ENCODE measurements around the gene MCC. TPM values are rescaled to one million over a fixed set of nuclear protein-coding genes. Genes with fewer than 3 reads are reported as not detected.

The MCC gene
- polyA plus RNA-seq, 2 of the 4 experiments (the other 2 are of a cell fraction): 0.09 to 0.10 TPM

DNA sequence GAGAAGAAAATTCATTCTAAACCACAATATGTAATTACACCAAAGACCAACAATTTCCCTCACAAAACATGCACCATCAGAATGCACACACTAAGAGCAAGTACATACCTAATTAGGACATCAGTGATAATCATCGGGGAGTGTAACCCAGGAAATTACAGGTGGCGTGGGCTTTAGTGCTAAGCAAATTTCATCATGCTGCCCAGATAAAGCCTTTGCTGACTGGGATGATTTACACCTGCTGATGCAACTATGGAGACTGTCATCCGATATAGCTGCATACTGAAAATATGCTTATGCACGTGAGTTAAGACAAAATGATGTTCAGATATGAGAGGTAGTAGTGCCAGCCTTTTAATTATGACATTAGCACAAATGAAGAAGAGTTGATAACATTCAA is 388.4 kb downstream of the MCC start:
- TF ChIP-seq ZSCAN20 (CRISPR knock-in tag; IDR thresholded peaks at IDR 0.05): no peak
- TF ChIP-seq JUNB (IDR thresholded peaks at IDR 0.05): no peak
- no peak for TF ChIP-seq PHF8 (IDR thresholded peaks at IDR 0.05; ENCODE audit: borderline replicate concordance, low read depth)
- TF ChIP-seq, protein P1, sequence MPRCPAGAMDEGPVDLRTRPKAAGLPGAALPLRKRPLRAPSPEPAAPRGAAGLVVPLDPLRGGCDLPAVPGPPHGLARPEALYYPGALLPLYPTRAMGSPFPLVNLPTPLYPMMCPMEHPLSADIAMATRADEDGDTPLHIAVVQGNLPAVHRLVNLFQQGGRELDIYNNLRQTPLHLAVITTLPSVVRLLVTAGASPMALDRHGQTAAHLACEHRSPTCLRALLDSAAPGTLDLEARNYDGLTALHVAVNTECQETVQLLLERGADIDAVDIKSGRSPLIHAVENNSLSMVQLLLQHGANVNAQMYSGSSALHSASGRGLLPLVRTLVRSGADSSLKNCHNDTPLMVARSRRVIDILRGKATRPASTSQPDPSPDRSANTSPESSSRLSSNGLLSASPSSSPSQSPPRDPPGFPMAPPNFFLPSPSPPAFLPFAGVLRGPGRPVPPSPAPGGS (IDR thresholded peaks at IDR 0.05): no peak
- no peak for TF ChIP-seq SMC3 (IDR thresholded peaks at IDR 0.05)
- TF ChIP-seq HDAC2 (IDR thresholded peaks at IDR 0.05): no peak
- TF ChIP-seq, protein P2, sequence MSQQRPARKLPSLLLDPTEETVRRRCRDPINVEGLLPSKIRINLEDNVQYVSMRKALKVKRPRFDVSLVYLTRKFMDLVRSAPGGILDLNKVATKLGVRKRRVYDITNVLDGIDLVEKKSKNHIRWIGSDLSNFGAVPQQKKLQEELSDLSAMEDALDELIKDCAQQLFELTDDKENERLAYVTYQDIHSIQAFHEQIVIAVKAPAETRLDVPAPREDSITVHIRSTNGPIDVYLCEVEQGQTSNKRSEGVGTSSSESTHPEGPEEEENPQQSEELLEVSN (IDR thresholded peaks at IDR 0.05; ENCODE audit: borderline replicate concordance, low read depth): no peak
- no peak for TF ChIP-seq NFE2L2 (conservative IDR thresholded peaks at IDR 0.05; ENCODE audit: low read length)
- TF ChIP-seq HMGXB4 (CRISPR knock-in tag; IDR thresholded peaks at IDR 0.05; ENCODE audit: borderline replicate concordance): no peak
- ATAC-seq (no peak), DNase-seq (ENCODE audit: low read depth in 1 of 2, low spot score in 1 of 2) (no peak), FAIRE-seq (no peak)
- no peak overlapping the region for H3K4me2 ChIP-seq
- H3K9me3 ChIP-seq: no peaks in the 10 kb centered on the region
- H3K4me1 ChIP-seq: no peaks in the 10 kb centered on the region
- POLR2A ChIA-PET: no interaction called here
- 54% methylated on average over 4 of the region's 4 CpGs for WGBS (ENCODE audit: missing lambda C conversion rate)
- no peak overlapping the region for H3K4me3 ChIP-seq
- H3K27ac ChIP-seq: no peak overlapping the region
- CTCF ChIA-PET: no interaction called here

DNA sequence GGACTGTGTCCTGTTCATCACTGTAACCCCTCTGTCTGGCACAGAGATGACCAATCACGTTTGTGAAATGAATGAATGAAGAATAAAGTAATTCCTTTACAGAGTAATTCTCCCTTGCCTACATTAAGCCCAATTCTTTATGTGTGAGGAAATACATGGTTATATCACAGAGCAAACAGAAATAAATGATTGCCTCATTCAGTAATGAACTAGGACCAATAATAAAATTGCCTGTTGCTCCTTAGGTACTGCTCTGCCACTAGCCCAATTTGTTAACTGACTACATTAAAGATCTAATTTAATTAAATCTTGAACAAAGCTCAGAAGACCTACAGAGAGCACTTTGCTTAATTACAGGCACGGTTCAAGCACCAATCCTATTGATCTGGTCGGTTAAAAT is 389.9 kb downstream of the MCC start:
- Histone ChIP-seq H3K4me1 (no peaks in the 10 kb centered on the region), H3K27ac (no peak overlapping the region), H3K9me3 (no peaks in the 10 kb centered on the region), H3K4me3 (no peak overlapping the region), H3K4me2 (no peak overlapping the region)
- ATAC-seq (no peak), DNase-seq (ENCODE audit: low read depth in 1 of 2, low spot score in 1 of 2) (no peak), FAIRE-seq (no peak)
- POLR2A ChIA-PET: no interaction called here
- CTCF ChIA-PET: no interaction called here
- TF ChIP-seq CHD2 (IDR thresholded peaks at IDR 0.05; ENCODE audit: low read length, partially characterized antibody) (no peak), SREBF2 (IDR thresholded peaks at IDR 0.05) (no peak), ZC3H11A (IDR thresholded peaks at IDR 0.05) (no peak), NR3C1 (IDR thresholded peaks at IDR 0.05) (no peak), HOXB5 (CRISPR knock-in tag; IDR thresholded peaks at IDR 0.05) (no peak), EHF (CRISPR knock-in tag; IDR thresholded peaks at IDR 0.05) (no peak), EP300 (IDR thresholded peaks at IDR 0.05) (no peak), JUNB (IDR thresholded peaks at IDR 0.05) (no peak)
- TF ChIP-seq, protein P3, sequence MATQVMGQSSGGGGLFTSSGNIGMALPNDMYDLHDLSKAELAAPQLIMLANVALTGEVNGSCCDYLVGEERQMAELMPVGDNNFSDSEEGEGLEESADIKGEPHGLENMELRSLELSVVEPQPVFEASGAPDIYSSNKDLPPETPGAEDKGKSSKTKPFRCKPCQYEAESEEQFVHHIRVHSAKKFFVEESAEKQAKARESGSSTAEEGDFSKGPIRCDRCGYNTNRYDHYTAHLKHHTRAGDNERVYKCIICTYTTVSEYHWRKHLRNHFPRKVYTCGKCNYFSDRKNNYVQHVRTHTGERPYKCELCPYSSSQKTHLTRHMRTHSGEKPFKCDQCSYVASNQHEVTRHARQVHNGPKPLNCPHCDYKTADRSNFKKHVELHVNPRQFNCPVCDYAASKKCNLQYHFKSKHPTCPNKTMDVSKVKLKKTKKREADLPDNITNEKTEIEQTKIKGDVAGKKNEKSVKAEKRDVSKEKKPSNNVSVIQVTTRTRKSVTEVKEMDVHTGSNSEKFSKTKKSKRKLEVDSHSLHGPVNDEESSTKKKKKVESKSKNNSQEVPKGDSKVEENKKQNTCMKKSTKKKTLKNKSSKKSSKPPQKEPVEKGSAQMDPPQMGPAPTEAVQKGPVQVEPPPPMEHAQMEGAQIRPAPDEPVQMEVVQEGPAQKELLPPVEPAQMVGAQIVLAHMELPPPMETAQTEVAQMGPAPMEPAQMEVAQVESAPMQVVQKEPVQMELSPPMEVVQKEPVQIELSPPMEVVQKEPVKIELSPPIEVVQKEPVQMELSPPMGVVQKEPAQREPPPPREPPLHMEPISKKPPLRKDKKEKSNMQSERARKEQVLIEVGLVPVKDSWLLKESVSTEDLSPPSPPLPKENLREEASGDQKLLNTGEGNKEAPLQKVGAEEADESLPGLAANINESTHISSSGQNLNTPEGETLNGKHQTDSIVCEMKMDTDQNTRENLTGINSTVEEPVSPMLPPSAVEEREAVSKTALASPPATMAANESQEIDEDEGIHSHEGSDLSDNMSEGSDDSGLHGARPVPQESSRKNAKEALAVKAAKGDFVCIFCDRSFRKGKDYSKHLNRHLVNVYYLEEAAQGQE (IDR thresholded peaks at IDR 0.05): no peak
- WGBS (ENCODE audit: missing lambda C conversion rate): 4% methylated on average over 3 of the region's 3 CpGs

GRCh38 chr5:113095831-113096230 is 392.4 kb downstream of the MCC start:
- H3K4me3 ChIP-seq: no peak overlapping the region
- WGBS (ENCODE audit: missing lambda C conversion rate): 45% methylated on average over 2 of the region's 2 CpGs
- no peak for TF ChIP-seq GATA3 (IDR thresholded peaks at IDR 0.05; ENCODE audit: borderline replicate concordance)
- TF ChIP-seq CEBPB (IDR thresholded peaks at IDR 0.05): no peak
- TF ChIP-seq BHLHE40 (IDR thresholded peaks at IDR 0.05; ENCODE audit: low read depth, low read length): no peak
- no peak for TF ChIP-seq HOXB13 (CRISPR knock-in tag; IDR thresholded peaks at IDR 0.05; ENCODE audit: low read depth)
- no peak for TF ChIP-seq MAZ (IDR thresholded peaks at IDR 0.05; ENCODE audit: borderline replicate concordance, low read depth, low read length)
- no peak for TF ChIP-seq CHD2 (IDR thresholded peaks at IDR 0.05; ENCODE audit: low read length, partially characterized antibody)
- TF ChIP-seq FOSL2 (IDR thresholded peaks at IDR 0.05): no peak
- no peak for TF ChIP-seq FOSL2 (CRISPR knock-in tag; IDR thresholded peaks at IDR 0.05)
- TF ChIP-seq MAFK (IDR thresholded peaks at IDR 0.05; ENCODE audit: partially characterized antibody): no peak
- DNase-seq (ENCODE audit: low read depth in 1 of 2, low spot score in 1 of 2) (no peak), ATAC-seq (no peak), FAIRE-seq (no peak)
- H3K4me2 ChIP-seq: no peak overlapping the region
- H3K9me3 ChIP-seq: no peaks in the 10 kb centered on the region
- ChIA-PET POLR2A (no interaction called here), CTCF (interaction anchor here (1.7 kb wide), 1 partner anchor 23 kb away, joined by 3 read pairs; no protein-coding TSS in a partner anchor)
- H3K27ac ChIP-seq: no peak overlapping the region
- no peaks in the 10 kb centered on the region for H3K4me1 ChIP-seq

Data from A549 (cell line).